Activated CD8-positive, alpha-beta memory T cell treated with anti-CD3 and anti-CD28 coated beads for 48 hours (primary cell): Measurements from ENCODE around the gene E2F1.

Source experiments
- DNase-seq, 3 experiments: peaks; one replicate each; pipeline ENCODE4 v3.0.0-alpha.2; 2020; ENCODE audit warnings: low read depth in 2 of 3, low spot score in 2 of 3

The E2F1 gene, protein sequence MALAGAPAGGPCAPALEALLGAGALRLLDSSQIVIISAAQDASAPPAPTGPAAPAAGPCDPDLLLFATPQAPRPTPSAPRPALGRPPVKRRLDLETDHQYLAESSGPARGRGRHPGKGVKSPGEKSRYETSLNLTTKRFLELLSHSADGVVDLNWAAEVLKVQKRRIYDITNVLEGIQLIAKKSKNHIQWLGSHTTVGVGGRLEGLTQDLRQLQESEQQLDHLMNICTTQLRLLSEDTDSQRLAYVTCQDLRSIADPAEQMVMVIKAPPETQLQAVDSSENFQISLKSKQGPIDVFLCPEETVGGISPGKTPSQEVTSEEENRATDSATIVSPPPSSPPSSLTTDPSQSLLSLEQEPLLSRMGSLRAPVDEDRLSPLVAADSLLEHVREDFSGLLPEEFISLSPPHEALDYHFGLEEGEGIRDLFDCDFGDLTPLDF

GRCh38 chr20:33686100-33686983 lies at the start of gene E2F1:
Gene E2F1, minus strand, starts transcription at chr20:33686385. Its CDS starts 121 bp downstream, at chr20:33686264.
- peak; percentile 94 to 96 (median 94) for DNase-seq

DNA sequence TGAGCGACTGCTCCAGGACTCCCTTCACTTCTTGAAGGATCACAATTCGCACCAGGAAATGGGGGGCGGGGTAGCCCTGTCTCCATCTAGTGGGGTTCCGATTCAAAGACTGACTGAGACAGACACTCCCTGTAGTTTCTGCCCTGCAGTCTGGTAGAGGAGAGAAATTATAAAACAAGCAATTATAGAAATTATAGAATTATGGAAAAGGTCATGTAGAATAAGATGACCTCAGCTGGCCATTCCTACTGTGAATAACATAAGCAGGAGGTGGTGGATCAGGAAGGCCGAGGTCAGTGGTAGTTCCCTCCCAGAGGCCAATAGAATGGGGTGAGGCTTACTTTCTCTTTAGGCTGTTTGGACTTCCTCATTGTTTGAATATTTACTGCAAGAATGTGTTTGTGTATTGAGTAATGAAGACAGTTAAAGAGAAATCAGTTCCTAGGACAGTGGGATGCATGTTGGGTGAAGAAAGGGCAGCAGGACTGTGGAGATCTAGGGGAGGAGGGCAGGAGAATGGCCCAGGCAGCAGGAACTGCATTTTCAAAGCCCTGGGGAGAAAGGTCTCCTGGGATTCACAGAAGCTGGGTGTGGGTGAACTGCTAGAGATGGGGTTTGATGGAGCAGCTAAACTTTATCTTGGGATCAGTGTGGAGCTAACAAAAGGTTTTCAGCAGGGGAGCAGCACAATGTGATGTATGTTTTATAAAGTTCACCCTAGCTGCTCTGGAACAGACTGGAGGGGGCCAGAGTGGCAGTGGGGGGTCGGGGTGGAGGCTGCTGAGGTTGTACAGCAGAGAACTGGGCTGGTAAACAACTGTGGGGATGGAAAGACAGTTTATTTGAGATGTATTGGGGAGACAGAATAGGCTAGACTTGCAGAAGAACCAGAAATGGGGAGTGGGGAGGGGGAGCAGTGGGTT lies 47.7 kb upstream of the E2F1 start:
- DNase-seq: no peak

GRCh38 chr20:33732166-33732970 lies 46.2 kb upstream of the E2F1 start:
- peak; percentile 52 to 75 (median 69) for DNase-seq

GRCh38 chr20:33731693-33732165 lies 45.5 kb upstream of the E2F1 start, which contains the start of gene ZNF341:
Gene ZNF341, plus strand, starts transcription at chr20:33731996. Its CDS starts 26 bp downstream, at chr20:33732022.
- DNase-seq: peak; percentile 77 to 85 (median 78)

- peak in 1 of 3 experiments; percentile 4 for DNase-seq
Observed at GRCh38 chr20:33730946-33731692, 44.9 kb upstream of the E2F1 start.

DNA sequence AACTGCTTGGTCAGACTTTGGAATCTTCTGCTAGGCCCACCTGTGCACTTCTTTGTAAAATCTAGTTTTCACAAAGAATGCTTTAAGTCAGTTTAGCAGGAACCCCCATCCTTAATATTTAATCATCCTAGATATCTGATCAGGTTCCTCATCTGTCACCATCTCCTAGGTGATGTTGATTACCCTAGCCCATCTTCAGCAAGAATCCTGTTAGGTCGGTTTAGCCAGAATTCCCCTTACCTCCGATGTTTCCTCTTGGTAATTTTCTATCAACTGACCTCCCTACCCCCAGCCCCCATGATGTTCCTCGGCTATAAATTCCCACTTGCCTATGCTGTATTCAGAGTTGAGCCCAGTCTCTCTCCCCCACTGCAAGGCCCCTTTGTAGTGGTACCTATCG lies 42.9 kb upstream of the E2F1 start:
- no peak for DNase-seq

DNA sequence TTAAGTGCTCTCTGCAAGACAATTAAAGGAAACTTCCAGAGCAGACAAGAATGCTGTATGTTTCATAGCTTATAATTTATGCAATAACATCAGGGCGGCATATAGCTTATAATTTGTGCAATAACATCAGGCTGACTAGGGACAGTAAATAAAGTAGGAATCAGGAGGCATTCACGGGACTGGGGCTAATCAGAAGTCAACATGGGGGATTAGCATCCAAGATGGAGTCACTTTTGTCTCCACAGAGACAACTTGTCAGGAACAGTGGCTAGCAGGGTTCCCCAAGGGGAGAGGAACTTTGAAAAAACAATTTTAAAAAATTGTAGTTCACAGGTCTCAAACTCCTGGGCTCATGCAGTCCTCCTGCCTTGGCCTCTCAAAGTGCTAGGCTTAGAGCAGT lies 42.3 kb upstream of the E2F1 start:
- no peak for DNase-seq

GRCh38 chr20:33727806-33728205 lies 41.6 kb upstream of the E2F1 start:
- DNase-seq: no peak

DNA sequence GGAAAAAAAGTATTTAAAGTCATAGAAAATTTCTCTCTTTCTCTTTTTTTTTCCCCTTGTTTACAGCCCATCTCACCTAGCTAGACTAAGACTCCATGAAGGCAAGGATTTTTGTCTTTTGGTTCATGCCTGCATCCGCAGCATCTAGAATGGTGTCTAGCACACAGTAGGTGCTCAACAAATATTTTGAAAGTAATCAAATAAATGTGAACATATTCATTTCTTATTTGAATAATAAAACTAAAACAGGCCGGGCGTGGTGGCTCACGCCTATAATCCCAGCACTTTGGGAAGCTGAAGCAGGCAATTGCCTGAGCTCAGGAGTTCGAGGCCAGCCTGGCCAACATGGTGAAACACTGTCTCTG lies 40.9 kb upstream of the E2F1 start:
- no peak for DNase-seq

- no peak for DNase-seq
Observed at GRCh38 chr20:33725607-33726264, 39.6 kb upstream of the E2F1 start.

DNA sequence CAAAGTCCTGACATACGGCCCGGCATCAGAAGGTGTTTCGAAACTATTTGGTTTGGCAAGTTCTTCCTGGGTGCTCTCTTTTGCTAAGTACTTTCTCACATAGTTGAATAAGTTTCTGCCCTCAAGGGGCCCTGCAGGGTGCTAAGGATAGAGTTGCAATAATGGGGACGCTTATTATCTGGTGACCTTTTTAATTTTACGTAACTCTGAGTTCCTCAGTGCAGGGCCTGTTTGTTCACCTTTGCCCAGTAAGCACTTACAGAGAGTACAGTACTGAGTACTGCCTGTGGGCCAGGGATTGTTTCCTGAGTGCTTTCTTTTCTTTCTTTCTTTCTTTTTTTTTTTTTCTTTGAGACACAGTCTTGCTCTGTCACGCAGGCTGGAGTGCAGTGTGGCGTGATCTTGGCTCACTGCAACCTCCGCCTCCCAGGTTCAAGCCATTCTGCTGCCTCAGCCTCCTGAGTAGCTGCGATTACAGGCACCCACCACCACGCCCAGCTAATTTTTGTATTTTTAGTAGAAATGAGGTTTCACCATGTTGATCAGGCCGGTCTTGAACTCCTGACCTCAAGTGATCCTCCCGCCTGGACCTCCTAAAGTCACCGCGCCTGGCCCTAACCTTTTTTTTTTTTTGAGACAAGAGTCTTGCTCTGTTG lies 38.4 kb upstream of the E2F1 start:
- DNase-seq: no peak

DNA sequence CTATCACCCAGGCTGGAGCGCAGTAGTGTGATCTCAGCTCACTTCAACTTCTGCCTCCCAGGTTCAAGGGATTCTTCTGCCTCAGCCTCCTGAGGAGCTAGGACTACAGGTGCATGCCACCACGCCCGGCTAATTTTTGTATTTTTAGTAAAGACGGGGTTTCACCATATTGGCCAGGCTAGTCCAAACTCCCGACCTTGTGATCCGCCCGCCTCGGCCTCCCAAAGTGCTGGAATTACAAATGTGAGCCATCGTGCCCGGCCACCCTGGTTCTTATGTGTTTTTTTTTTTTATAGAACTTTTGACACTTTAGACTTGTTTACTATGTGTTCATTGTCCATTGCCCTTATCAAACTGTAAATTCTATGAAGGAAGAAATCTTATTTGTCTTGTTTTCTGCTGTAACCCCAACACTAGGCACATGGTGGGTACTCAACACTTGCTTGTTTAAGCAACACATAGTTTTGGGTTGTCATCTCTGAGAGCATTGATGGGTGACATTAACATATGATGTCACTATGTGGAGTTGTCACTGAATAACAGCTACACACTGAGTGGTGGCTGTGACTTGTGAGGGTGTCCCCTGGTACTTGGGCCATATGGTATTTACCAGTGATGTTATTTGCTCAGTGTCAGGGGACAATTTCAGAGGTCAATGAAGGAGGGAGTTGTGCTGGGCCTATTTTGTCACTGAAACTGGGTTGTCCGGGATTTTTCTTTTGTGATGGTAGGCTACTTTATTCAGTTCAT lies 35.4 kb upstream of the E2F1 start:
- DNase-seq: no peak

DNA sequence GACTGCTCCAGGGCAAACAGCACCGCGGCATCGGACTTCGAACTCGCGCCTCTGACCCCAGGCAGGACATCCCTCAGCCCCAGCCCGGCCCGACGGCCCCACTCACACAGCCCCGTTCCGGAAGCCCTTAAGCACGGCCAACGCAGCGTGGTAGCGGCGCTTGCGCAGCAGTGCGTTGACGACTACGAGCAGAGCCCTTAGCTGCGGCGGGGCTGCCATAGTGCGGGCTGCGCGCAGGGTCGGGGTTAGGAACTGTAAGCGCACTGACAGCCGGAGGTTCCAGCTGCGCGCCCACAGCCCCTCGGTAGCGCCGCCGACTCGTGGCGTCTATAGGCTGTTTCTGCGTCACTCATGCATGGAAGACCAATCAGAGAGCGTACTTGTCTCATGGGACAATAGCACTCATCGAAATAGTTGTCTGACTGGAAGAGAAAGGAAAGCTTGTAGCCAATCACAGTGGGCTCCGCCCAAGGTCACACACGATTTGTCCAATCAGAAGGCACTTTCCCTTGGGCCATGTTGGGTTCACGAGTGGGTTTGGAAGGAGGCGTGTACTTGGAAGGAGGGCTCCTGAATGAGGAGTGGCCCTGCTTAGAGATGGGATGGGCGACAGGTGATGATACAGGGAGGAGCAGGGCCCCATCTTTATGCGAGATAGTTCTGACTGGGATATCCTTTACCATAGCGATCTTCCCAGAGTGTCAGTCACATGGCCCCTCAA lies 34.0 kb upstream of the E2F1 start, which contains the start of gene PXMP4:
Gene PXMP4, minus strand, starts transcription at position 322 of the 721 bp plus-strand sequence. Its CDS starts 103 bp downstream, at position 219.
- DNase-seq: peak; percentile 43 to 67 (median 66)

- no peak for DNase-seq
Observed at GRCh38 chr20:33719277-33719988, 33.2 kb upstream of the E2F1 start.

GRCh38 chr20:33716498-33716897 lies 30.3 kb upstream of the E2F1 start:
- DNase-seq: no peak

- DNase-seq: no peak
Observed at GRCh38 chr20:33713865-33714367, 27.7 kb upstream of the E2F1 start.
